GM12891 (cell line): ENCODE data around the gene ATP8A2.

ENCODE experiments used
- POLR2A ChIP-seq: IDR thresholded peaks from 2 replicates; pipeline ENCODE4 v1.6.1; 2011; ENCODE audit warnings: low read depth, low read length, control low read depth
- POLR2AphosphoS5 ChIP-seq: IDR thresholded peaks from 2 replicates; pipeline ENCODE4 v1.6.1; 2011; ENCODE audit warnings: low read depth, low read length, control low read depth
- TAF1 ChIP-seq: IDR thresholded peaks from 2 replicates; pipeline ENCODE4 v1.6.1; 2011; ENCODE audit warnings: low read depth, low read length, control low read depth

DNA sequence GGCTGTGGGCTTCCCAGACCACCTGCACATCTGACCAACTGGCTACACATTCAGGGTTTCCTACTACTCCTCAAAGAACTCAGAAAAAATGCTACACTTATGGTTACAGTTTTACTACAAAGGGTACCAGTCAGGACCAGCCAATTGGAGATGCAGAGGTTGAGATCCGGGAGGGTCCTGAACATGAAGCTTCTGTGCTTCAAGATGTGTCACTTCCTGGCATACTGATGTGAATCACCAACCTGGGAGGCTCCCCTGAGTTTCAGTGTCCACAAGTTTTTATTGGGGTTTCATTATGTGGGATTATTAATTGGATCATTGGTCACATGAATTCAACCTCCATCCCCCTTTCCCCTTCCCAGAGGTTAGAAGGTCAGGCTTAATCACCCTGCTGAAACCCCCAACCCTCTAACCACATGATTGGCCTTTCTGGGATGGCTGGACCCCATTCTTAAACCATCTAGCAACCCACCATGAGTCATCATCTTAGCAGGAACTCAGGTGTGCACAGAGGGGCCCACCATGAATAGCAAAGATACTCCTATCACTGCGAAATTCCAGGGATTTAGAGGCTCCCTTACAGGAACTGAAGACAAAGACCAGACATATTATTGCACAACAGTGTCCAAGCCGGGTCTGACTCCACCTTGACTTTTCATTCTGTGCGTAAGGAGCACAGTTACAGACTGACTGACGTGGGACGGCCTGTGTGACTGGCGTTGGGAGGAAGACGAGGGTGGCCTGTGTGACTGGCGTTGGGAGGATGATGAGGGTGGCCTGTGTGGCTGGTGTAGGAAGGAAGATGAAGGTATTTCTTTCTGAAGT, 90.7 kb downstream of the ATP8A2 start:
- TF ChIP-seq POLR2A (no peak), POLR2AphosphoS5 (no peak), TAF1 (no peak)
